T-helper 2 cell treated with Interferon-gamma antibody and Interleukin-4, amounts not matched to agents 5 μg/mL and 100 μg/mL, for 36 hours (primary cell): ENCODE measurements around the gene LRRC42.

Experiments
- DNase-seq: peaks from one replicate; pipeline ENCODE4 v3.0.0; 2021; ENCODE audit warnings: low spot score
- H3K27ac Mint-ChIP-seq: one replicate; pipeline ENCODE4 v1.8.0; 2021; ENCODE audit warnings: mild to moderate bottlenecking, mixed read lengths
- H3K27me3 Mint-ChIP-seq: one replicate; pipeline ENCODE4 v1.8.0; 2021; ENCODE audit warnings: low read depth, mixed read lengths
- H3K36me3 Mint-ChIP-seq: one replicate; pipeline ENCODE4 v1.8.0; 2021; ENCODE audit warnings: low read depth, mixed read lengths
- H3K4me1 Mint-ChIP-seq: one replicate; pipeline ENCODE4 v1.8.0; 2021; ENCODE audit warnings: low read depth, mixed read lengths
- H3K4me3 Mint-ChIP-seq: one replicate; pipeline ENCODE4 v1.8.0; 2022; ENCODE audit warnings: mild to moderate bottlenecking, moderate library complexity, mixed read lengths
- H3K9me3 Mint-ChIP-seq: one replicate; pipeline ENCODE4 v1.8.0; 2021; ENCODE audit warnings: mixed read lengths

The LRRC42 gene

GRCh38 chr1:54011316-54012007 is 65.3 kb downstream of the LRRC42 start:
- H3K27ac Mint-ChIP-seq = no peak overlapping the region
- H3K36me3 Mint-ChIP-seq = no peaks in the 10 kb centered on the region
- no peak for DNase-seq
- H3K4me1 Mint-ChIP-seq = no peaks in the 10 kb centered on the region
- H3K4me3 Mint-ChIP-seq = no peak overlapping the region
- H3K9me3 Mint-ChIP-seq = no peaks in the 10 kb centered on the region
- H3K27me3 Mint-ChIP-seq = peaks cover 3% of the 10 kb centered on the region

- H3K27me3 Mint-ChIP-seq = peaks cover 3% of the 10 kb centered on the region
- H3K27ac Mint-ChIP-seq = no peak overlapping the region
- no peak for DNase-seq
- H3K9me3 Mint-ChIP-seq = no peaks in the 10 kb centered on the region
- no peaks in the 10 kb centered on the region for H3K36me3 Mint-ChIP-seq
- H3K4me3 Mint-ChIP-seq = no peak overlapping the region
- H3K4me1 Mint-ChIP-seq = no peaks in the 10 kb centered on the region
Measured at GRCh38 chr1:54012008-54012325, 65.8 kb downstream of the LRRC42 start.

GRCh38 chr1:54012863-54013262 is 66.7 kb downstream of the LRRC42 start:
- no peak overlapping the region for H3K4me3 Mint-ChIP-seq
- peaks cover 3% of the 10 kb centered on the region for H3K27me3 Mint-ChIP-seq
- no peaks in the 10 kb centered on the region for H3K9me3 Mint-ChIP-seq
- H3K4me1 Mint-ChIP-seq = no peaks in the 10 kb centered on the region
- DNase-seq = no peak
- no peak overlapping the region for H3K27ac Mint-ChIP-seq
- H3K36me3 Mint-ChIP-seq = no peaks in the 10 kb centered on the region

- H3K27me3 Mint-ChIP-seq = peaks cover 3% of the 10 kb centered on the region
- no peak overlapping the region for H3K27ac Mint-ChIP-seq
- no peaks in the 10 kb centered on the region for H3K9me3 Mint-ChIP-seq
- no peaks in the 10 kb centered on the region for H3K4me1 Mint-ChIP-seq
- DNase-seq = no peak
- no peaks in the 10 kb centered on the region for H3K36me3 Mint-ChIP-seq
- H3K4me3 Mint-ChIP-seq = no peak overlapping the region
Measured at GRCh38 chr1:54013393-54014008, 67.4 kb downstream of the LRRC42 start.

GRCh38 chr1:54014009-54014629 is 68.0 kb downstream of the LRRC42 start:
- Mint-ChIP-seq H3K27ac (no peak overlapping the region), H3K4me1 (no peaks in the 10 kb centered on the region), H3K9me3 (no peaks in the 10 kb centered on the region), H3K36me3 (no peaks in the 10 kb centered on the region), H3K4me3 (no peak overlapping the region), H3K27me3 (no peaks in the 10 kb centered on the region)
- DNase-seq = no peak

GRCh38 chr1:54016343-54017282 is 70.5 kb downstream of the LRRC42 start:
- Mint-ChIP-seq H3K36me3 (no peaks in the 10 kb centered on the region), H3K4me3 (no peak overlapping the region), H3K27me3 (no peaks in the 10 kb centered on the region), H3K4me1 (no peaks in the 10 kb centered on the region), H3K9me3 (no peaks in the 10 kb centered on the region), H3K27ac (no peak overlapping the region)
- no peak for DNase-seq
